ENCODE measurements around the gene CLC.

DNA sequence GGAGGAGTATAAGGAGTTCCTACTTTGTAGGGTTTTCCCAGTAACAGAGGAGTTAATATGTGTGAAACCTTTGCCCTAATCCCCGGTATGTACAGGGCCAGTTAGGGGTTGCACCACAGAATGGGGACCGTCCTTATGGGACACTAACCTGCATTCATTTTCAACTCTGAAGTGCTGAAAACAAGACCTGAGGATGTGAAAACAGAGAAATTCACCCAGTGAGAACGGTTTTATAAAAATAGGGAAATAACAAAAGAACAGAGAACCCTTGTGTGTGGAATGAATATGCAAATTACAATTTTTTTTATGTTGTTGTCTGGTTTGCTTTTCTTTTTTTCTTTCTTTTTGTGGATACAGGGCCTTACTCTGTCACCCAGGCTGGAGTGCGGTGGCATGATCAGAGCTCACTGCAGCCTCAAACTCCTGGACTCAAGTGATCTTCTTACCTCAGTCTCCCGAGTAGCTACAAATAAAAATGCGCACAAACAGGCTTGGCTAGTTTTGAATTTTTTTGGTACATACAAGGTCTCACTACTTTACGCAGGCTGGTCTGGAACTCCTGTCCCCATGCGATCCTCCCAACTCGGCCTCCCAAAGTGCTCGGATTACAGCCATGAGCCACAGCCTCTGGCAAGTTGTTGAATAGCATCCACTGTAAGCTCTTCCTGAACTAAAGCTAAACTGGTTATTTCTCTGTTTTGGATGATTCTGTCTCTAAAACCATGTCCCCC, 10.6 kb downstream of the CLC start:
- TF ChIP-seq, protein P1, sequence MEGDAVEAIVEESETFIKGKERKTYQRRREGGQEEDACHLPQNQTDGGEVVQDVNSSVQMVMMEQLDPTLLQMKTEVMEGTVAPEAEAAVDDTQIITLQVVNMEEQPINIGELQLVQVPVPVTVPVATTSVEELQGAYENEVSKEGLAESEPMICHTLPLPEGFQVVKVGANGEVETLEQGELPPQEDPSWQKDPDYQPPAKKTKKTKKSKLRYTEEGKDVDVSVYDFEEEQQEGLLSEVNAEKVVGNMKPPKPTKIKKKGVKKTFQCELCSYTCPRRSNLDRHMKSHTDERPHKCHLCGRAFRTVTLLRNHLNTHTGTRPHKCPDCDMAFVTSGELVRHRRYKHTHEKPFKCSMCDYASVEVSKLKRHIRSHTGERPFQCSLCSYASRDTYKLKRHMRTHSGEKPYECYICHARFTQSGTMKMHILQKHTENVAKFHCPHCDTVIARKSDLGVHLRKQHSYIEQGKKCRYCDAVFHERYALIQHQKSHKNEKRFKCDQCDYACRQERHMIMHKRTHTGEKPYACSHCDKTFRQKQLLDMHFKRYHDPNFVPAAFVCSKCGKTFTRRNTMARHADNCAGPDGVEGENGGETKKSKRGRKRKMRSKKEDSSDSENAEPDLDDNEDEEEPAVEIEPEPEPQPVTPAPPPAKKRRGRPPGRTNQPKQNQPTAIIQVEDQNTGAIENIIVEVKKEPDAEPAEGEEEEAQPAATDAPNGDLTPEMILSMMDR (IDR thresholded peaks at IDR 0.05), result no peak
- no peak for TF ChIP-seq EZH2 (IDR thresholded peaks at IDR 0.05)
